Ureter (tissue), 1 donor: ENCODE results near the gene RHOT2. TPM values are rescaled to one million over a fixed set of nuclear protein-coding genes. Genes with fewer than 3 reads are reported as not detected.

Experiments used
- DNase-seq: peaks from one replicate; pipeline ENCODE4 v3.0.0-alpha.2; 2020; ENCODE audit warnings: low spot score
- total RNA-seq: library from RNA; stranded (reverse); gene quantifications from one replicate; pipeline ENCODE4 v1.2.4, GENCODE V29; 2023
- donor health status: DM: yes; HTN: yes; CAD: no.

The RHOT2 gene
- total RNA-seq, 1 donor from 2014 or later: 129 TPM

DNA sequence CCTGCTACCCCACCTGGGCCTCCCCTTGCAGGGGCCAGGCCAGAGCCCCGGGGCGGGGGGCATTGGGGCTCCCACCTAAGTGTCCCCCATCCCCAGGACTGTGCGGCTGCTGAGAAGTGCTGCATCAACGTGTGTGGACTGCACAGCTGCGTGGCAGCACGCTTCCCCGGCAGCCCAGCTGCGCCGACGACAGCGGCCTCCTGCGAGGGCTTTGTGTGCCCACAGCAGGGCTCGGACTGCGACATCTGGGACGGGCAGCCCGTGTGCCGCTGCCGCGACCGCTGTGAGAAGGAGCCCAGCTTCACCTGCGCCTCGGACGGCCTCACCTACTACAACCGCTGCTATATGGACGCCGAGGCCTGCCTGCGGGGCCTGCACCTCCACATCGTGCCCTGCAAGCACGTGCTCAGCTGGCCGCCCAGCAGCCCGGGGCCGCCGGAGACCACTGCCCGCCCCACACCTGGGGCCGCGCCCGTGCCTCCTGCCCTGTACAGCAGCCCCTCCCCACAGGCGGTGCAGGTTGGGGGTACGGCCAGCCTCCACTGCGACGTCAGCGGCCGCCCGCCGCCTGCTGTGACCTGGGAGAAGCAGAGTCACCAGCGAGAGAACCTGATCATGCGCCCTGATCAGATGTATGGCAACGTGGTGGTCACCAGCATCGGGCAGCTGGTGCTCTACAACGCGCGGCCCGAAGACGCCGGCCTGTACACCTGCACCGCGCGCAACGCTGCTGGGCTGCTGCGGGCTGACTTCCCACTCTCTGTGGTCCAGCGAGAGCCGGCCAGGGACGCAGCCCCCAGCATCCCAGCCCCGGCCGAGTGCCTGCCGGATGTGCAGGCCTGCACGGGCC lies 35.2 kb upstream of the RHOT2 start:
- no peak for DNase-seq

DNA sequence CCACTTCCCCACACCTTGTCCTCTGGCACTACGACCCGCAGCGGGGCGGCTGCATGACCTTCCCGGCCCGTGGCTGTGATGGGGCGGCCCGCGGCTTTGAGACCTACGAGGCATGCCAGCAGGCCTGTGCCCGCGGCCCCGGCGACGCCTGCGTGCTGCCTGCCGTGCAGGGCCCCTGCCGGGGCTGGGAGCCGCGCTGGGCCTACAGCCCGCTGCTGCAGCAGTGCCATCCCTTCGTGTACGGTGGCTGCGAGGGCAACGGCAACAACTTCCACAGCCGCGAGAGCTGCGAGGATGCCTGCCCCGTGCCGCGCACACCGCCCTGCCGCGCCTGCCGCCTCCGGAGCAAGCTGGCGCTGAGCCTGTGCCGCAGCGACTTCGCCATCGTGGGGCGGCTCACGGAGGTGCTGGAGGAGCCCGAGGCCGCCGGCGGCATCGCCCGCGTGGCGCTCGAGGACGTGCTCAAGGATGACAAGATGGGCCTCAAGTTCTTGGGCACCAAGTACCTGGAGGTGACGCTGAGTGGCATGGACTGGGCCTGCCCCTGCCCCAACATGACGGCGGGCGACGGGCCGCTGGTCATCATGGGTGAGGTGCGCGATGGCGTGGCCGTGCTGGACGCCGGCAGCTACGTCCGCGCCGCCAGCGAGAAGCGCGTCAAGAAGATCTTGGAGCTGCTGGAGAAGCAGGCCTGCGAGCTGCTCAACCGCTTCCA lies 34.4 kb upstream of the RHOT2 start:
- DNase-seq: no peak

DNA sequence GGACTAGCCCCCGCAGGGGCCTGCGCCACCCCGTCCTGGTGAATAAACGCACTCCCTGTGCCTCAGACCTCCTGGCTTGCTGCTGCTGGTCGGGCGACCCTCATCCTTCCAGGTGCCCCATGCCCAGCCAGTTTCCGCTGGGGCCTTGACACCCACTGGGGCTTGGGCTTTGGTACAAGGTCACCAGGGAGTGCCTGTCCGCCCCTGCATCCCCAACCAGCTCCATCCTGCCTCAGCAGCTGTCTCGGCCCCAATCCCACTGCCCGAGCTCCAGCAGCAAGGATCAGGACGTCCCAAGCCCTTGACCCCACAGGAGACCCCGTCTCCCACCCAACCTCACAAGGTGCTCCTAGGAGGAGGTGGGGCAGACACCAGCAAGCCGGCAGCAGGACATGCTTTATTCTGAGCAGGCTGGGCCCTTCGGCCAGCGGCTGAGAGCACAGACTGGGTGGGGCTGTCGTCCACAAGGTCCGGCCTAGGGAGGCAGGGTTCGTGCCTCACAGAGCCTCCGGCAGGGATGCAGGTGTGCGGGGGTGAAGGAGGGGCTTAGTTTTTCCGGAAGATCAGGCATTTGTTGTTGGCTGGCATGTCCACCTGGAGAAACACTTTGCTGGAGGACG lies 33.8 kb upstream of the RHOT2 start:
- no peak for DNase-seq

DNA sequence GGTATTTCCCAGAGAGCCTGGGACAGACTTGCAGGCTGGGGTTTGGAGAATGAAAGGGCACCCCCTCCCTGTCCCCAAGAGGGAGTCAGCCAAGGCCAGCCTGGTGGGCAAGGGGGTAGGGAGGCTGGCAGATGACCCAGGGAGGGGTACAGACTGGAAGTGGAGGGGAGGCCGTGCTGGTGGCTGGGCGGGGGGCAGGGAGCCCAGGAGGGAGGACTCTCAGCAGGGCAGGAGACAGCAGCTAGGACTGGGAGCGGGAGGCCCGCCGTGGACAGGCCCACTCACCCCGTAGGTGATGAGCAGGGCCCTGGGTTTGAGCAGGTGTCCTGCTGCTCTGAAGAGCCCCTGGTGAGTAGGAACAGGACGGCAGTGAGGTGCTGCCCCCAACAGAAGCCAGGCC lies 32.9 kb upstream of the RHOT2 start:
- DNase-seq: no peak

GRCh38 chr16:635573-636205 lies 32.2 kb upstream of the RHOT2 start:
- DNase-seq: no peak

DNA sequence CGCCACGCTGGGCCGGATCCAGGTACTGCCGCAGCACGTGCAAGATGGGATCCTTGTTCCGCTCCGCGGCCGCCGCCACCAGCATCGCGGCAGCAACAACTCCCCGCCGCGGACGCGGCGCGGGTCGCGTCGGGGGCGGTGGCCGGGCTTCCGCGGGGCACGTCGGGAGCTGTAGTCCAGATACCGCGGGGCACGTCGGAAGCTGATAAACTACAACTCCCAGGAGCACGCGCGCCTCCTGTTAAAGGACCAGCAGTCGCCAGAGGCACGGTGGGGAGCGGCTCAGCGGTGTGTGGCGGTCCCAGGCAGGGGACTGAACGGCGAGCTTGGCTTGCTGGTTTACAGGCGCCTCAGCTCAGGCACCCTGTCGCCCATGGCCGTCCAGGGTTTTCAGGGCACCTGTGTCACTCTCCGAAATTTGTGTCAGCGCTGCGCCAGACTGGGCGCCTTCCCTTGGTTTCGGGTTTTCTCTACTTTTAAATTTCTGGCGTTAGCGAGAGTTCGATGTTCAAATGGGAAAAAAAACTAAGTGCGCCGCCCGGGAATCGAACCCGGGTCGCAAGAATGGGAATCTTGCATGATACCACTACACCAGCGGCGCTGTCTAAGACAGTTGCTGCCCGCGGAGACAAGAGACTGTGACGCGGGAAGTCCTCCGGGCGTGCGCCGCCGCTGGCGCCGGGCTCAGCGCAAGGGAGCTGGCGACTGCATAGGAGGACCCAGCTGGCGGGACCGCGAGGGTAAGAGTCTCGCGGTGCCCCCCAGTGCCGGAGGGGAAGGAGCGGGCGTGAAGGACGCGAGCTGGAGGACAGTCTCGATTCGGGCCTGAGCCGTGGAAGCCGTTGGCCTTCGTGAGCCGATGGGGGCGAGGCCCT lies 31.5 kb upstream of the RHOT2 start, which contains the start of gene METTL26:
Gene METTL26, minus strand, starts transcription at position 100 of the 875 bp plus-strand sequence. Its CDS starts 15 bp downstream, at position 85.
- DNase-seq: peak; percentile 94

DNA sequence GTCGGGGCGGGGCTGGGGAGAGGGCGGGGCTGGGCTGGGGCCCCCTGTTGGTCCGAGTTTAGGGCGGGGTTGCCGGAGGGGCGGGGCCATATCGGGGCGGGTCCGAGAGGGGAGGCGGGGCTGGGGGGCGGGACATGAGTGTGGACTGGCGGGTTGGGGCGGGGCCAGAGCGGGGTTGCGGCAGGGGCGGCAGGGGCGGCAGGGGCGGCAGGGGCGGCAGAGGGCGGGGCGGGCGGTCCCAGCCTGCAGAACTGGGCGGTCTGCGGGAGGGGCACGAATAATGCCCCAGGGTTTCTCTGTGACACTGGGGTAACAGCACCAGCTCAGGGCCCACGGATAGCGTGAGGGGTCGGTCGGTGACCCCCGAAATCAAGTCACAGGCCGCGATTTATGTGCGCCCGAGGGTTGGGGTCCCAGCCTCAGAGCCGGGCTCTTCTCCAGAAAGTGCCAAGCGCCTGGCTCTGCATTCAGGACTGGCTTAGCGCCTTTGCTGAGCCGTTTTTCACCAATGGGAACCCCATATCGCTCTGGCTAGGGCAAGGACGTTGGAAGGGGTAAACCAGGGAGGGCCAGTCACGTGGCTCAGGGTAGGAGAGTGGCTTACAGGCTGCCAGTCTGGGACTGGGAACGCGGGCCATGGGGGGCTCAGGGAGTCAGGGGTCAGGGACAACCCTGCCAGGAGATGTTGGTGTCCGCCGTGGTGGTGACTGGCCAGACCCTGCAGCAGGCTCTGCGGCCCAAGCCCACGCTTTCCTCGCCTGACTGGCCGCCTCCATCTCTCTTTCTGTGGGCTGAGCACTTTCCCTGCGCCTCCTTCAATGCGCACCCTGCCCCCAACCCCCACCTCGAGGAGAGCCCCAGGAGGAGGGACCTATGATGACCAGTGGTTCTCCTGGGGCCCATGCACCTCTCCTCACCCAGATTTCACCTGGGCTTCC lies 30.6 kb upstream of the RHOT2 start:
- DNase-seq: peak; percentile 94

GRCh38 chr16:638034-638543 lies 29.8 kb upstream of the RHOT2 start:
- DNase-seq: no peak

DNA sequence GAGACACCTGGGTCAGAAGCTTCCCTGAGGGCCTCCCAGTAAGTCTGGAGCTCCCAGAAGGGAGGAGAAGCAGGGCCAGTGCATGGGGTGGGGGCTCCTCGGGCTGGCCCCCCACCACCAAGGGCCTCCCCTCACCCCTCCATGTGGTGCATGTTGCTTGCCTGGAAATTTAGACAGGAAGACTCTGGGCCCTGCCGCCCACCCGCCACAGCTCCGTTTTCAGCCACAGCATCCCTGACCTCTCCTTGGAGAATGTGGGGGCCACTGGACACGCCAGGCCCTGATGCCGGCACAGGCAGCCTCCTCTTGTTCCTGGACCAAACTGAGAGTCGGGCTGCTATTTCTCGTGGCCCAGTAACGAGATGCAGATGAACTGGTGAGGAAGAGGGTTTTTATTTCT lies 29.1 kb upstream of the RHOT2 start:
- no peak for DNase-seq

DNA sequence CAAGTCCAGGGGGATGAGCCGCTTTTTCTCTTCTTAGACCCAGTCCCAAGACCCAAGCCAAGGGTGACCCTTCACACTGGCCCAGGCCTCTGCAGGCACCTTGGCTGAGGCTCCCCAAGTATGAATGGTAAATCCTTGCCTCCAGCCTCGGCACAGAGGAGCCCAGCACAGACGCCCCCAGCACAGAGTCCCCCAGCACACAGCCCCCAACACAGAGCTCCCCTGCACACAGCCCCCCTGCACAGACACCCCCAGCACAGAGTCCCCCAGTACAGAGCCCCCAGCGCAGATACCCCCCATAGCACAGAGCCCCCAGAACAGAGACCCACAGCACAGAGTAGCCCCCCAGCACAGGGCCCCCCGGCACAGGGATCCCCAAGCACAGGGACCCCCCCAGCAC lies 27.3 kb upstream of the RHOT2 start:
- no peak for DNase-seq

GRCh38 chr16:641326-642188 lies 26.4 kb upstream of the RHOT2 start, which contains the start of gene MCRIP2:
TSS of gene MCRIP2 (plus strand) at chr16:641828. CDS start at chr16:641992, 164 bp downstream.
- peak; percentile 84 for DNase-seq

GRCh38 chr16:642189-643049 lies 25.5 kb upstream of the RHOT2 start:
- no peak for DNase-seq

DNA sequence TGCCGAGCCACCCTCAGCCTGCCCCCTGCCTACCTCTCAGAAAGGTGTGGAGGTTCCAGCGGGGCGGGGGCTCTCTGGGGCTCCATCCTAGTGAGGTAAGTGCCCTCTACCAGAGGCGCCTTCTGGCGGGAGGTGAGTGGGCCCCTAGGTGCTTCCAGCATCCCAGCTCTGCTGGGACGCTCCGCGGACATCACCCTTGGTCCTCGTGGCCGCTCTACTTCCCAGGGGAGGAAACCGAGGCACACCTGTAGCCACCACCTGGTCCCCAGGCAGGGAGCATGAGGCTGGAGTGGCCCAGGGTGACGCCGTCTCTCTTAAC lies 24.9 kb upstream of the RHOT2 start:
- no peak for DNase-seq

DNA sequence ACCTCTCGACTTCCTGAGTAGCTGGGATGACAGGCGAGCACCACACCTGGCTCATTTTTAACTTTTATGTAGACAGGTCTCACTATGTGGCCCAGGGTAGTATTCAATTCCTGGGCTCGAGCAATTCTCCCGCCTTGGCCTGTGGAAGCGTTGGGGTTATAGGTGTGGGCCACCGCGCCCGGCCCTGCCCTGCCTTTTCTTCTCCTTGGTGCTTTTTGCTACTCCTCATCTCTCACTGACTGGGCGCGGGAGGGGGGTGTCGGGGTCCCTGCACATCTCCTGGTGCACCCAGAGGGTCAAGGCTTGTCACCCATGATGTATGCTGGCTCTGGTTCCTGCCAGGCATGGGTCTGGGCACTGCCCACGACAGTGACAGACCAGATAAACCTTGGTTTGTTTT lies 23.4 kb upstream of the RHOT2 start:
- no peak for DNase-seq

GRCh38 chr16:645852-646678 lies 21.9 kb upstream of the RHOT2 start:
- DNase-seq: no peak

DNA sequence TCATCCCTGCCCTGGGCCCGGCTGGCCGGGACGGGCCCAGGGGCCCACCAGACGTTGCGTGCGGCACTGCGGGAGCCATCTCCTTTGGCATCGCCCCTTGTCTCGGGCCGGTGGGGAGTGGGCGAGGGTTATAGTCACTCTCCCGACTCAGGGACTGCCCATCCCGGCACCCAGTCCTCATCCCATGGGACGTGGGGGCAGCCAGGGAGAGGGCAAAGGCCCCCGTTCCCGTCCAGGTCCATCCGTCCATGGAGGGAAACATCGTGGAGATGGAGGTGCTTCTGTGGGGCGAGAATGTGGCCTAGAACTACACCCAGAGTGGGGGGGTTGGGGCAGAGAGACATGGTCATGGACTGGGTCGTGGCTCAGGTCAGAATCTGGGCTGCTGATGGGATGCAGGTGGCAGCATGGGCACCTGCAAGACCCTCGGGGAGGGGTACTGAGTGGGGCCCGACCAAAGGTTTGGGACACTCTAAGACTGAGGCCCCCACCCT lies 21.2 kb upstream of the RHOT2 start:
- no peak for DNase-seq
